Activated CD8-positive, alpha-beta T cell treated with anti-CD3 and anti-CD28 coated beads for 36 hours (primary cell): ENCODE results near the gene AFAP1. TPM values are rescaled to one million over a fixed set of nuclear protein-coding genes. Genes with fewer than 3 reads are reported as not detected.

Experiments used
- ATAC-seq: fragments of 200-7000 bp; cut with Tn5 transposase; one replicate; pipeline ENCODE4 v1.10.0; 2021; ENCODE audit warnings: mild to moderate bottlenecking, moderate library complexity
- CTCF ChIA-PET: fragments of 350-600 bp; sonication (Branson Sonifier 250); formaldehyde crosslinking; loops from one replicate; lab custom pipeline; 2021; ENCODE audit warnings: antibody characterized with exemption; lab: Charles Lee
- POLR2A ChIA-PET: fragments of 350-600 bp; sonication (Branson Sonifier 250); formaldehyde crosslinking; loops from one replicate; lab custom pipeline; 2021; ENCODE audit warnings: antibody characterized with exemption; lab: Charles Lee
- DNase-seq: peaks from one replicate; pipeline ENCODE4 v3.0.0-alpha.2; 2020
- H3K27ac Mint-ChIP-seq: one replicate; pipeline ENCODE4 v1.8.0; 2021; ENCODE audit warnings: mild to moderate bottlenecking, mixed read lengths
- H3K27me3 Mint-ChIP-seq: one replicate; pipeline ENCODE4 v1.8.0; 2021; ENCODE audit warnings: mixed read lengths
- H3K36me3 Mint-ChIP-seq: one replicate; pipeline ENCODE4 v1.8.0; 2021; ENCODE audit warnings: low read depth, mixed read lengths
- H3K4me1 Mint-ChIP-seq: one replicate; pipeline ENCODE4 v1.8.0; 2021; ENCODE audit warnings: low read depth, mixed read lengths
- H3K4me3 Mint-ChIP-seq: one replicate; pipeline ENCODE4 v1.8.0; 2021; ENCODE audit warnings: mild to moderate bottlenecking, moderate library complexity, mixed read lengths
- H3K9me3 Mint-ChIP-seq: one replicate; pipeline ENCODE4 v1.8.0; 2021; ENCODE audit warnings: mixed read lengths
- intact Hi-C: fragments of 100-400 bp; cut with micrococcal nuclease; formaldehyde crosslinking; loops from one replicate; pipeline ENCODE4 v1.10.0; 2022
- total RNA-seq, 2 experiments: library from RNA; stranded (reverse); gene quantifications; one replicate each; pipeline ENCODE4 v1.2.3, GENCODE V29; 2021
- TF ChIP-seq, protein P1 (sequence below): fragments of 200-600 bp; IDR thresholded peaks from one replicate; pipeline ENCODE4 v1.8.0; 2022; ENCODE audit warnings: antibody characterized with exemption, mild to moderate bottlenecking

The AFAP1 gene
- total RNA-seq, 2 experiments from 2014 or later, result 25.5 to 26.5 TPM

GRCh38 chr4:7932287-7932686 is 7.4 kb downstream of the AFAP1 start:
- no peaks in the 10 kb centered on the region for H3K9me3 Mint-ChIP-seq
- ATAC-seq (no peak), DNase-seq (no peak)
- H3K4me3 Mint-ChIP-seq, result no peak overlapping the region
- H3K27ac Mint-ChIP-seq, result no peak overlapping the region
- peaks cover 31% of the 10 kb centered on the region for H3K4me1 Mint-ChIP-seq
- TF ChIP-seq, protein P1, sequence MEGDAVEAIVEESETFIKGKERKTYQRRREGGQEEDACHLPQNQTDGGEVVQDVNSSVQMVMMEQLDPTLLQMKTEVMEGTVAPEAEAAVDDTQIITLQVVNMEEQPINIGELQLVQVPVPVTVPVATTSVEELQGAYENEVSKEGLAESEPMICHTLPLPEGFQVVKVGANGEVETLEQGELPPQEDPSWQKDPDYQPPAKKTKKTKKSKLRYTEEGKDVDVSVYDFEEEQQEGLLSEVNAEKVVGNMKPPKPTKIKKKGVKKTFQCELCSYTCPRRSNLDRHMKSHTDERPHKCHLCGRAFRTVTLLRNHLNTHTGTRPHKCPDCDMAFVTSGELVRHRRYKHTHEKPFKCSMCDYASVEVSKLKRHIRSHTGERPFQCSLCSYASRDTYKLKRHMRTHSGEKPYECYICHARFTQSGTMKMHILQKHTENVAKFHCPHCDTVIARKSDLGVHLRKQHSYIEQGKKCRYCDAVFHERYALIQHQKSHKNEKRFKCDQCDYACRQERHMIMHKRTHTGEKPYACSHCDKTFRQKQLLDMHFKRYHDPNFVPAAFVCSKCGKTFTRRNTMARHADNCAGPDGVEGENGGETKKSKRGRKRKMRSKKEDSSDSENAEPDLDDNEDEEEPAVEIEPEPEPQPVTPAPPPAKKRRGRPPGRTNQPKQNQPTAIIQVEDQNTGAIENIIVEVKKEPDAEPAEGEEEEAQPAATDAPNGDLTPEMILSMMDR, result no peak
- peaks cover 6% of the 10 kb centered on the region for H3K36me3 Mint-ChIP-seq
- H3K27me3 Mint-ChIP-seq, result peaks cover 4% of the 10 kb centered on the region
- CTCF ChIA-PET, result interaction anchor here (0.7 to 1.8 kb wide), 4 partner anchors 40 to 88 kb away, joined by 3 to 5 read pairs (median 4); no protein-coding TSS in a partner anchor
- intact Hi-C loops, result no loop called here
- POLR2A ChIA-PET, result no interaction called here

GRCh38 chr4:7929118-7929951 is 10.3 kb downstream of the AFAP1 start:
- H3K9me3 Mint-ChIP-seq, result peaks cover 3% of the 10 kb centered on the region
- no peak for DNase-seq
- TF ChIP-seq, protein P1, result no peak
- H3K27me3 Mint-ChIP-seq, result no peaks in the 10 kb centered on the region
- ATAC-seq, result no peak
- H3K4me3 Mint-ChIP-seq, result no peak overlapping the region
- peaks cover 21% of the 10 kb centered on the region for H3K4me1 Mint-ChIP-seq
- intact Hi-C loops, result no loop called here
- POLR2A ChIA-PET, result no interaction called here
- CTCF ChIA-PET, result interaction anchor here (1.1 to 1.8 kb wide), 4 partner anchors 8 to 126 kb away, joined by 3 to 5 read pairs (median 4); no protein-coding TSS in a partner anchor
- peaks cover 10% of the 10 kb centered on the region for H3K36me3 Mint-ChIP-seq
- H3K27ac Mint-ChIP-seq, result no peak overlapping the region

DNA sequence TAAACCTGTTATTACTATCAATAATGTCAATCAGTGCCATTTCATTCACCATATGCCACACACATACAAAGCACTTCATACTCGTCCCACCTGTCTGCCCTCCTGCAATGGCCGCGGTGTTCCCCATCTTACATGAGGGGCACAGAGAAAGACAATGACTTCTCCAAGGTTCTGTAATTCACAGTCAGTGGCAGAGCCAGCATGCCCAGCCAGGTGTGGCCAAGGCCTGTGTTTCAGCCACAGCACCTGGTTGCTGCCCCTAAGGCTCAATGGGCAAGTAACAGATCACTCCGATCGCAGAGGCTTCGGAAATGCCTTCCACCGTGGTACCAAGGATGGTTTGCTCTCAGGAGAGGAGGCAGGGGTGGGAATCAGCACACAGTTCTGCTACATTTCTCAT is 10.9 kb downstream of the AFAP1 start:
- Mint-ChIP-seq H3K27me3 (no peaks in the 10 kb centered on the region), H3K4me1 (peaks cover 15% of the 10 kb centered on the region), H3K27ac (no peak overlapping the region), H3K9me3 (peaks cover 3% of the 10 kb centered on the region), H3K36me3 (peaks cover 9% of the 10 kb centered on the region), H3K4me3 (no peak overlapping the region)
- ChIA-PET CTCF (interaction anchor here (1.1 to 1.8 kb wide), 2 partner anchors 9 to 58 kb away, joined by 3 to 5 read pairs; no protein-coding TSS in a partner anchor), POLR2A (no interaction called here)
- TF ChIP-seq, protein P1, result no peak
- intact Hi-C loops, result no loop called here
- DNase-seq (no peak), ATAC-seq (no peak)

DNA sequence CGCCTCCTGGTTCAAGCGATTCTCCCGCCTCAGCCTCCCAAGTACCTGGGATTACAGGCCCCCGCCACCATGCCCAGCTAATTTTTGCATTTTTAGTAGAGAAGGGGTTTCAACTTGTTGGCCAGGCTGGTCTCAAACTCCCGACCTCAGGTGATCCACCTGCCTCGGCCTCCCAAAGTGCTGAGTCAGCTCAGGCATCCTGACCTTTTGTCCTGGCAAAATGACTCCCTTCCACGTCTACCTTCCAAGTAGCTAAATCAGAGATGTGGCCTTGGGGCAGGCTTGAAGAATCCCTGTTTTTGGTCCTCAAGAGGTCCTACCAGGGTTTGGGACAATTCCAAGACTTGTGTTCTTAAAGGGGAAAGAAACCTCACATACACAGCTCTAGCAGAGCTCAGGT is 12.8 kb downstream of the AFAP1 start:
- peaks cover 3% of the 10 kb centered on the region for H3K9me3 Mint-ChIP-seq
- ATAC-seq (no peak), DNase-seq (no peak)
- no peak overlapping the region for H3K27ac Mint-ChIP-seq
- intact Hi-C loops, result no loop called here
- POLR2A ChIA-PET, result no interaction called here
- H3K4me3 Mint-ChIP-seq, result no peak overlapping the region
- H3K27me3 Mint-ChIP-seq, result no peaks in the 10 kb centered on the region
- peaks cover 4% of the 10 kb centered on the region for H3K36me3 Mint-ChIP-seq
- H3K4me1 Mint-ChIP-seq, result peaks cover 15% of the 10 kb centered on the region
- CTCF ChIA-PET, result interaction anchor here (1.2 to 2.2 kb wide), 2 partner anchors 19 to 60 kb away, joined by 4 to 8 read pairs; no protein-coding TSS in a partner anchor
- TF ChIP-seq, protein P1, result no peak

- TF ChIP-seq, protein P1, result no peak
- intact Hi-C loops, result no loop called here
- ChIA-PET POLR2A (interaction anchor here (0.6 kb wide), 1 partner anchor 10 kb away, joined by 3 read pairs; no protein-coding TSS in a partner anchor), CTCF (no interaction called here)
- Mint-ChIP-seq H3K36me3 (peaks cover 4% of the 10 kb centered on the region), H3K4me1 (peaks cover 13% of the 10 kb centered on the region), H3K9me3 (peaks cover 3% of the 10 kb centered on the region), H3K27ac (no peak overlapping the region), H3K27me3 (no peaks in the 10 kb centered on the region), H3K4me3 (no peak overlapping the region)
- ATAC-seq (no peak), DNase-seq (no peak)
These were observed 15.1 kb downstream of the AFAP1 start for GRCh38 chr4:7924570-7924969.
